GM12873 (cell line): Measurements from ENCODE around the gene STK11.

Experiments used
- CTCF ChIP-seq: IDR thresholded peaks from 2 replicates; pipeline ENCODE4 v1.5.1; 2012; ENCODE audit warnings: low read depth, mild to moderate bottlenecking, moderate library complexity, low read length, control low read depth; ENCODE audit not compliant: insufficient read depth; ENCODE audit errors: missing control alignments

The STK11 gene

GRCh38 chr19:1217366-1217765 is 11.8 kb downstream of the STK11 start:
- TF ChIP-seq CTCF = no peak

GRCh38 chr19:1218751-1219567 is 13.4 kb downstream of the STK11 start:
- TF ChIP-seq CTCF = no peak

- TF ChIP-seq CTCF = no peak
Observed at GRCh38 chr19:1219786-1220476, 14.4 kb downstream of the STK11 start.

- TF ChIP-seq CTCF = no peak
Observed at GRCh38 chr19:1220477-1220930, 14.9 kb downstream of the STK11 start.

- TF ChIP-seq CTCF = peak; percentile 42
Observed at GRCh38 chr19:1220976-1221903, 15.7 kb downstream of the STK11 start.

GRCh38 chr19:1221904-1222255 is 16.3 kb downstream of the STK11 start:
- TF ChIP-seq CTCF = no peak
